Erythroblast (primary cell): Measurements from ENCODE around the gene GPC6.

Source experiments
- GATA1 ChIP-seq: IDR thresholded peaks from 2 replicates; pipeline ENCODE4 v1.6.1; 2011; ENCODE audit warnings: low read depth, mild to moderate bottlenecking, control low read depth, low read length, moderate library complexity
- POLR2A ChIP-seq: IDR thresholded peaks from 2 replicates; pipeline ENCODE4 v1.6.1; 2011; ENCODE audit warnings: mild to moderate bottlenecking, low read length

DNA sequence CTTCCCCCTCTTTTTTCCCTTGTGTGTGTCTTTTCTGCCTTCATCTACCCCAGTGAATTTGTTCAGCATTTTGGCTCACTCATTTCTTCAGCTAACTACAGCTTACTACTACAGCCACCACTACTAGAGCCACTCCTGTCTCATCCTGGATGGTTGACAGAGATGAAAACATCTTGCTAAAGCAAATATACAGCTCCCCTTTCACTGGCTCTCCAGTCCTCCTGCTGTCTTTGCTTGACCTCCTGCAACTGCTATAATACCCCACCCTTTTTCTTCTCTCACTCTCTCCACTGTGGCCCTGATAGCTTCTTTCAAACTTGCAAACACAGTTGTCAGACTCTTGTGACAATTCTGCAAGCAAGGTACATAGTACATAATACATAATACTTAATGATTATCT, 729.3 kb downstream of the GPC6 start:
- TF ChIP-seq POLR2A (no peak), GATA1 (no peak)
